Ectodermal cell (in vitro differentiated cells): ENCODE data around the gene TRPV6. TPM values are rescaled to one million over a fixed set of nuclear protein-coding genes. Genes with fewer than 3 reads are reported as not detected.

Experiments used
- H3K27ac ChIP-seq: 2 replicates; pipeline ENCODE4 v1.7.0; 2013; ENCODE audit warnings: mild to moderate bottlenecking, low read depth, low read length; ENCODE audit not compliant: insufficient read depth, poor library complexity, severe bottlenecking
- H3K27me3 ChIP-seq: 2 replicates; pipeline ENCODE4 v1.7.0; 2013; ENCODE audit warnings: mild to moderate bottlenecking, low read length; ENCODE audit not compliant: insufficient read depth, control insufficient read depth, poor library complexity, severe bottlenecking
- H3K36me3 ChIP-seq: one replicate; pipeline ENCODE4 v1.7.0; 2013; ENCODE audit warnings: low read length; ENCODE audit not compliant: control insufficient read depth, insufficient read depth
- H3K4me1 ChIP-seq: one replicate; pipeline ENCODE4 v1.7.0; 2013; ENCODE audit warnings: low read length; ENCODE audit not compliant: control insufficient read depth, insufficient read depth
- H3K4me3 ChIP-seq: 2 replicates; pipeline ENCODE4 v1.7.0; 2013; ENCODE audit warnings: low read depth, low read length, control low read depth; ENCODE audit not compliant: insufficient read depth
- H3K9me3 ChIP-seq: 2 replicates; pipeline ENCODE4 v1.7.0; 2013; ENCODE audit warnings: mild to moderate bottlenecking, low read length, moderate library complexity; ENCODE audit not compliant: control insufficient read depth
- WGBS, 2 experiments: methylation state at CpG; one replicate each; pipeline ENCODE4 v1.1.7; 2013; ENCODE audit warnings: missing lambda C conversion rate in 2 of 2; 5-methylcytosine and 5-hydroxymethylcytosine counted together
- polyA plus RNA-seq, 4 experiments: library from polyadenylated mRNA; stranded (reverse); fragments of 50-300 nt; gene quantifications; one replicate each; pipeline ENCODE4 v1.2.3, GENCODE V29; 2013

Gene TRPV6
- not detected for polyA plus RNA-seq (2013, experiment 1 of 4)
- polyA plus RNA-seq (2013, experiment 2 of 4): not detected
- polyA plus RNA-seq (2013, experiment 3 of 4): 0.05 TPM
- polyA plus RNA-seq (2013, experiment 4 of 4): not detected

DNA sequence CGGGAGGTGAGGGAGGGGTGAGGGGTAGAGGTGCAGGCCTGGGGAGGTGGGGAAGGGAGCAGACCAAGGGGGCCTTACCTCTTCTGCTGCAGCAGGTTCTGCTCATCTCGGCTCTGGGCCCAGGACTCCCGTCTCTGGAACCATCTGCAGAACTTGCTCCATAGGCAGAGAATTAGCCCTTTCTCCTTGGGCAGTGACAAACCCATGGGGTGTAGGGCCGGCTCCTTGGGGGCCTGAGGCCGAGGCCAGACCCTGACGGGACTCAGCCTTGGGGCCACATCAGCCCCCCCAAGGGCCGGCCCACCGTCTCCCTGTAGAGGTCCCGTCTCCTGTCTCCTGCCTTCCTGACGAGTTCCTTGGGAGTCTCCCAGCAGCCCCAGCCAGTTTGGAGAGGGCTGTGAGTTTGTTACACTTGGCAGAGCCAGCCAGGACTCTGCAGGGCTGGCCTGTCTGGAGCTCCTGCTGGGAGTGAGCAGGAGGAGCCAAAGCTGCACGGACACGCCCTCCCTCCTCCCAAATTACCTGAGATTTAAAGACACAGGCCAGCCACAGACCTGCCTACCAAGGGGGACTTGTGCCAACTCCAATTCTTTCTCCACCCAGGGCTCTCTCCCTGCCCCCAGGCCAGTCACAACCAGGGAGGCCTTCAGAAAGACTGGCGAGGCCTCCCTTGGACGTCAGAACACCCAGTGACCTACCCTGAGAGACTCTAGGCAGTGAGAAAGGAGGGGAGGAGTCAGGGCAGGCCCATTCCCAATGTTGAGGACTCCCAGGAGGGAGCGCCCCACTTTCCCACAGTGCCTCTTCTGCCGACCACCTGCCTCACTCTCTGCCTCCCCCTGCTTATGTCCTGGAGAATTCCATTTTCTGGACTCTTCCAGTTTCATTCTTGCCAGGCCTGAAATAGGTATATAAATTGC is at the start of gene TRPV6:
Gene TRPV6 (minus strand): TSS at position 435 of the 920 bp plus-strand sequence.
- Histone ChIP-seq H3K4me1 (peaks cover 3% of the 10 kb centered on the region), H3K36me3 (no peaks in the 10 kb centered on the region), H3K27ac (no peak within 1 kb of the TSS), H3K27me3 (no peaks in the 10 kb centered on the region), H3K4me3 (no peak within 1 kb of the TSS), H3K9me3 (no peaks in the 10 kb centered on the region)
- 71 to 72% methylated on average over 16 of the region's 16 CpGs for WGBS, 2 experiments

DNA sequence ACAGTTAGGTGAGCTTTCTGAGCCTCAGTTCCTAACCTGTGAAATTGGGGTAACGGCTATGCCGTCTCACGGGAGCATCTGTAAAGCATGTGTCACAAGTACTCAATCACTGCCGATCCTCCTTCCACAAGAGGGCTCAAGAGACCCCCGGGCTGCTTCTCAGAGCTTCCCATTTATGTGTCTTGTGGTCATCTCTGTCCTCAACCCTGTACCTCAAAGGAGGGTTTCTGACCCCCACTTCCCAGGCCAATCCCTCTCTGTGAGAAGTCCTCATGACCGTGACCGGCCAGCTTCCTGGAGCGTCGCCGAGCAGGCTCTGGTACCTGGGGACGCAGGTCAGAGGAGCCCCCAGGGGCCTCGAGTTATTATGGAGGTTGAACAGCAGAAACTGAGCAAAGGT is 48.5 kb upstream of the TRPV6 start:
- Histone ChIP-seq H3K9me3 (no peaks in the 10 kb centered on the region), H3K4me1 (no peaks in the 10 kb centered on the region), H3K27ac (no peak overlapping the region), H3K36me3 (no peaks in the 10 kb centered on the region), H3K4me3 (no peak overlapping the region), H3K27me3 (no peaks in the 10 kb centered on the region)
- WGBS, 2 experiments: 91% methylated on average over 12 of the region's 12 CpGs

DNA sequence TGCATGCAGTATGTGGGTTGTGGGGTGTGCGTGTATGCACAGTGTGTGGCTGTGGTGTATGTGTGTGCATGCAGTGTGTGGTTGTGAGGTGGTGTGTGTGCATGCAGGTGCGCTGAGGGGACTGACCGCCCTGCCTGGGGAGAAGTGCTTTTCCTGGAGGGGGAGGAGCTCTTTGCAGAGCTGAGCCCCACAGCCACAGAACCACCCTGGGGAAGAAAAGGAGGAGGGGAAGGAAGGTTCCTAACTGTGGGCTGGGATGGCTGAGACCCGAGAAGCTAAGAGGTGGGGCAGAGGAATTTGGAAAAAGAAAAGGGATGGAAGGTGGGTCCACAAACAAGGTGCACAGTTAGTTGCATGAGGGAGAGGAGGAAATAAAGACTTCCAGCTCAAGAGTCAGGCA is 48.1 kb upstream of the TRPV6 start, which contains the start of gene TRPV5:
Gene TRPV5 (minus strand): TSS at position 123 of the 400 bp plus-strand sequence. CDS start 287 bp downstream, outside the sequence.
- H3K27me3 ChIP-seq: no peaks in the 10 kb centered on the region
- H3K36me3 ChIP-seq: no peaks in the 10 kb centered on the region
- H3K4me1 ChIP-seq: no peaks in the 10 kb centered on the region
- H3K27ac ChIP-seq: no peak within 1 kb of the TSS
- WGBS, 2 experiments: 81 to 86% methylated on average over 4 of the region's 4 CpGs
- no peak within 1 kb of the TSS for H3K4me3 ChIP-seq
- no peaks in the 10 kb centered on the region for H3K9me3 ChIP-seq

DNA sequence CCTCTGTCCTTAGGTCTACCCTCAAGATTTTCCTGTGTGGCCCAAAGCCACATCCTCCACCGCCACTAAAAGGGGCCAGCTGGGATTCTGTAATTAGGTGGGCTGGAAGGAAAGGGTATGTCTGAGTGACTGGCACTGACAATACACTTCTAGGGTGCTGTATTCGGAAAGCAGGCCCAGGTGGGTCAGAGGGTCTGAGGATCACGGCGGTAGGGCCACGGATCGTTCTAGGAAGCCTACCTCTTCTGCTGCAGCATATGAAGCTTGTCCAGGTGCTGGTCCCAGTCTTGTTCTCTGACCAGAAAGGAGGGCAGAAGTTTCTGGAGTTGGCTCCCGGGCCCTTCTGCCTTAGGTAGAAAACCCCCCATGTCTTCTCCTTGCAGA is 47.5 kb upstream of the TRPV6 start:
- H3K9me3 ChIP-seq: no peaks in the 10 kb centered on the region
- no peaks in the 10 kb centered on the region for H3K4me1 ChIP-seq
- H3K36me3 ChIP-seq: no peaks in the 10 kb centered on the region
- no peak overlapping the region for H3K4me3 ChIP-seq
- H3K27me3 ChIP-seq: no peaks in the 10 kb centered on the region
- WGBS, 2 experiments: 94 to 97% methylated on average over 7 of the region's 7 CpGs
- no peak overlapping the region for H3K27ac ChIP-seq

DNA sequence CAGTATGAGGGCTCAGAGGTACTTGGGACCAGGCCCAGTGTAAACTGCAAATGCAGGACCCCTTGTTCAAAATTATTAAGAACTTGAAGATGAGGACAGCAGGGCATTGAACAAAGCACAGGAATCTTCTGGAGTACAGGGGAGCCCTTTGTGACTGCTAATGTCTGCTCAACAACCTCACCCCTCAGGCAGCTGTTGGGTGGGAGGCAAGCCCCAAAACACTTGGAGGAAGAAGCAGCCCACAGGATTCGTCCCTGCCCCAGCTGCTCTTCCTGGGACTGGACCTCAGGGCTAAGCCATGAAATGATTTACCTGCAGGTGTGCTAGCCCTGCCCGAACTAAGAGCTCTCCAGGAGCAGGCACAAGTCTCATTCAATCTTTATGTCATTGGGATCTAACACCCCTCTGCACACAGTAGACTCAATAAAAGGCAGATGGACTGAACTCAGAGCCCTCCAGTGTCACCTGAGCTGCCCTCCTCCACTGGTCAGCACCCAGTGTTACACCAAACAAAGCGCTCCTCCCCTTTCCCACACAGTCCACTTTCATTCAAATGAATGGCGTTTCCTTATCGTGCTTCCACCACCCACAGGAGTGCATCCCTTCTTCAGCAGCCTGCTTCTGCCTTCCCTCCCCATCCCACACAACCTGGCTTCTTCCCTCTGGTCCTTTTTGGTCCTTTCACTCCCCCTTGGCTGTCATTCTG is 47.0 kb upstream of the TRPV6 start:
- H3K4me3 ChIP-seq: no peak overlapping the region
- WGBS, 2 experiments: 68 to 69% methylated on average over 5 of the region's 5 CpGs
- H3K9me3 ChIP-seq: no peaks in the 10 kb centered on the region
- H3K27me3 ChIP-seq: no peaks in the 10 kb centered on the region
- H3K4me1 ChIP-seq: no peaks in the 10 kb centered on the region
- H3K36me3 ChIP-seq: no peaks in the 10 kb centered on the region
- H3K27ac ChIP-seq: no peak overlapping the region

DNA sequence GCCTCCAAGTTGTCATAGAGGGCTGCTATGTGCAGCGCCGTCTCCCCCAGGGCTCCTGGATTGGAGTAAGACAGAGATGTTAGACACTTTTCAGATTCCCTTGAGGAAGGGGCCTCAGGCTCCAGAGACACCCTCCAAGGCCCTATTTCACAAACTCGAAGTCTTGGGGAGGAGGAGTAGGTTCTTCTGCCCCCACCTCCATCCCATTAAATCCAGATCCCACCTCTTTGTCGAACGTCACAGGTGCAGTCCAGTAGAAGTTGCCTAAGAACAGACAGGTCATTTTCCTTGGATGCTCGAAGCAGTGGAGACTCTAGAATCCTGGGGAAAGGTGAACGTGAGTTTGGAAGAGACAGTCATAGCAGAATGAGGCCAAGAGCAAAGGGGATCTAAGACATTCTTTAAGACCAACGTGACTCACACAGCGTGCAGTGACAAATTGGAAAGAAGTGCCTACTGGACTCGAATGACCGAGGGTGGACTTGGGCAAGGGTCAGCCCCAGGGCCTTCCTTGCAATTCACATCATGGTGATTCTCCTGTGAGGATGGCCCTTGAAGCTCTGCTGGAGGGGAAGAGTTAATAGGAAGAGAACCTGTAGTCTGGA is 44.7 kb upstream of the TRPV6 start:
- WGBS, 2 experiments: 93 to 94% methylated on average over 11 of the region's 11 CpGs
- H3K27ac ChIP-seq: no peak overlapping the region
- no peaks in the 10 kb centered on the region for H3K36me3 ChIP-seq
- no peaks in the 10 kb centered on the region for H3K9me3 ChIP-seq
- H3K4me3 ChIP-seq: no peak overlapping the region
- no peaks in the 10 kb centered on the region for H3K27me3 ChIP-seq
- no peaks in the 10 kb centered on the region for H3K4me1 ChIP-seq

DNA sequence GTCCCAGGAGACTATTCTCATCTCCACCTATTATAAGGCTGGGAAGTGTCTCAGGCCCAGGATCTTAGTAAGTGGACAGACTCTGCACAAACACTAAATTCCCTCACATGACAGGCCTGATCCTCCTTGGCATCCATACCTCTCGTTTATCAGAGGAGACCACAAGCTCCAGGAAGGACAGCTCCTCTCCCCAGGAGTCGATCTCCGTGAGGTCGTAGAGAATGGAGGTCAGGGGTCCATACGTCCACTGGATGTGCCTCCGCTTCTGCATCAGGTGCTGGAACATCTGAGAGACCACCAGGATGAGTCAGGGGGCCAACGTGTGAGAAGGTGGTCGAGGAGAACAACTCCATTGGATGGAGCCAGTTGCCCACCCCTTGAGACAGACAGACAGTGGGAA is 42.4 kb upstream of the TRPV6 start:
- H3K27me3 ChIP-seq: no peaks in the 10 kb centered on the region
- H3K4me3 ChIP-seq: no peak overlapping the region
- WGBS, 2 experiments: 82 to 84% methylated on average over 8 of the region's 8 CpGs
- H3K9me3 ChIP-seq: no peaks in the 10 kb centered on the region
- H3K4me1 ChIP-seq: no peaks in the 10 kb centered on the region
- no peak overlapping the region for H3K27ac ChIP-seq
- H3K36me3 ChIP-seq: no peaks in the 10 kb centered on the region

DNA sequence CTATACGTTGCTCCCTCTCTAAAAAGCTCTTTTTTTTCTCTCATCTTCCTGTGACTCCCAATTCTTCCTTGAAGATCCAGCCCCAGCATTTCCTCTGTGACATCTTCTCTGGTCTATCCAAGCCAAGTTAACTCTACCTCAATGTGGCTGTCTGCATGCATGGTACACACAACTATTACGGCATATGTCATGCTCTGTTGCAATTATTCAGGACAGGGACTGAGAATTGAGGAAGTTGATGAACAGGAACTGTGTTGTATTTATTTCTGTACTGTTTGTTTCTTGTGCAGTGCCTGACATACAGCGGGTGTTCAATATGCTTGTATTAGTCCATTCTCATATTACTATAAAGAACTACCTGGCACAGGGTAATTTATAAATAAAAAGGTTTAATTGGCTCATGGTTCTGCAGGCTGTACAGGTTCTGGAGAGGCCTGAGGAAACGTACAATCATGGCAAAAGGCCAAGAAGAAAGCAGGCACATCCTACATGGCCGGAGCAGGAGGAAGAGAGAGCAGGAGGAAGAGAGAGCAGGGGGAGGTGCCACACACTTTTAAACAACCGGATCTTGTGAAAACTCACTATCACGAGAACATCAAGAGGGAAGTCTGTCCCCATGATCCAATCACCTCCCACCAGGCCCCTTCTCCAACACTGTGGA is 41.7 kb upstream of the TRPV6 start:
- Histone ChIP-seq H3K9me3 (no peaks in the 10 kb centered on the region), H3K4me1 (no peaks in the 10 kb centered on the region)
- WGBS, 2 experiments: 89 to 91% methylated on average over 6 of the region's 7 CpGs

DNA sequence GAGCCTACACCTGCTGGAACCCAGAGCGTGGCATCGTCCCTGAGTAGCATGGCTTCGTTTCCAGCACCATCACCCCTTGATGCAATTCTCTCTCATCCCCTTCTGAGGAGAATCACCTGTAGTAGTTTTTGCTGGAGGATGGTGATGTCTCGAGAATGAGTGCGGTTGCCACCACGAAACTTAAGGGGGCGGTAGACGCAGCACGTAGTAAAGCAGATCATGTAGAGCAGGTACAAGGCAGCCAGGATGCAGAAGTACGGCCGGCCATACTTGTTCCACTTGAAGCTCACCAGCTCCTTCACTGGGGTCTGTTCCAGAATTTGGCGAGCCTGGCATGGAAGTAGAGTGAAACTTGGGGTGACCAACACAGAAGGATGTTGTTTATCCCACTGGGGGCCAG is 39.9 kb upstream of the TRPV6 start:
- Histone ChIP-seq H3K4me1 (no peaks in the 10 kb centered on the region), H3K4me3 (no peak overlapping the region), H3K36me3 (no peaks in the 10 kb centered on the region), H3K27ac (no peak overlapping the region), H3K27me3 (no peaks in the 10 kb centered on the region), H3K9me3 (no peaks in the 10 kb centered on the region)
- WGBS, 2 experiments: 79 to 81% methylated on average over 12 of the region's 12 CpGs

More for the DNA sequence above, 41.7 kb upstream of the TRPV6 start:
- no peaks in the 10 kb centered on the region for H3K36me3 ChIP-seq
- H3K27me3 ChIP-seq: no peaks in the 10 kb centered on the region
- H3K27ac ChIP-seq: no peak overlapping the region
- no peak overlapping the region for H3K4me3 ChIP-seq
